ENCODE results near the gene GDPGP1. TPM values are rescaled to one million over a fixed set of nuclear protein-coding genes. Genes with fewer than 3 reads are reported as not detected.

The GDPGP1 gene
- total and polyA plus RNA-seq, 9 of the 15 experiments (the other 6 are each of a cell fraction or from before 2014, with no cell fraction given): 0.78 to 6.1 (median 2.8) TPM

- TF ChIP-seq FIP1L1 (IDR thresholded peaks at IDR 0.05; ENCODE audit: low read depth, low read length, poor library complexity, severe bottlenecking) (no peak), PYGO2 (tag; IDR thresholded peaks at IDR 0.05) (no peak), ZNF699 (CRISPR knock-in tag; IDR thresholded peaks at IDR 0.05; ENCODE audit: insufficient replicate concordance) (no peak), JUND (IDR thresholded peaks at IDR 0.05; ENCODE audit: borderline replicate concordance, low read depth, low read length) (peak; percentile 21; the same call in 1 of the 2 replicates), JUND (tag; IDR thresholded peaks at IDR 0.05; ENCODE audit: borderline replicate concordance, low read depth, low read length) (no peak; the same call in 2 of the 3 replicates), ZZZ3 (IDR thresholded peaks at IDR 0.05) (no peak), ATF7 (IDR thresholded peaks at IDR 0.05) (peak; percentile 81), E2F5 (CRISPR knock-in tag; IDR thresholded peaks at IDR 0.05) (no peak), GTF2A2 (tag; IDR thresholded peaks at IDR 0.05) (no peak), SPI1 (IDR thresholded peaks at IDR 0.05; ENCODE audit: borderline replicate concordance, low read depth, low read length) (peak; percentile 41; the same call in 1 of the 2 replicates), ZNF740 (CRISPR knock-in tag; IDR thresholded peaks at IDR 0.05) (0 out of 2 replicates have a peak, but pooled peaks have one; percentile 41), ZNF740 (tag; IDR thresholded peaks at IDR 0.05) (no peak), ZC3H4 (CRISPR knock-in tag; IDR thresholded peaks at IDR 0.05; ENCODE audit: borderline replicate concordance) (no peak), TEAD1 (CRISPR knock-in tag; IDR thresholded peaks at IDR 0.05) (peak in 1 of 2 experiments; percentile 47; a peak in 1 of 4 replicates), KAT8 (IDR thresholded peaks at IDR 0.05; ENCODE audit: low read depth) (no peak), ZNF140 (CRISPR knock-in tag; IDR thresholded peaks at IDR 0.05) (no peak), PTTG1 (tag; IDR thresholded peaks at IDR 0.05; ENCODE audit: low read depth) (no peak), NR2F6 (CRISPR knock-in tag; IDR thresholded peaks at IDR 0.05) (no peak), HMG20A (CRISPR knock-in tag; conservative IDR thresholded peaks at IDR 0.05) (no peak), NR4A1 (CRISPR knock-in tag; IDR thresholded peaks at IDR 0.05) (0 out of 2 replicates have a peak, but pooled peaks have one; percentile 46), NR4A1 (tag; IDR thresholded peaks at IDR 0.05) (no peak), TRIM24 (IDR thresholded peaks at IDR 0.05) (no peak), DMBX1 (CRISPR knock-in tag; IDR thresholded peaks at IDR 0.05; ENCODE audit: borderline replicate concordance) (no peak), MTA2 (IDR thresholded peaks at IDR 0.05; ENCODE audit: low read depth) (no peak), HOMEZ (CRISPR knock-in tag; IDR thresholded peaks at IDR 0.05) (no peak), FOXJ2 (tag; IDR thresholded peaks at IDR 0.05) (no peak), POLR2AphosphoS2 (IDR thresholded peaks at IDR 0.05; ENCODE audit: low read length) (no peak)
These were observed 15.3 kb downstream of the GDPGP1 start, which contains the start of gene TTLL13 (continued) for GRCh38 chr15:90249203-90249863.

All from K562 (cell line).